ENCODE results near the gene BRD3OS.

The BRD3OS gene

DNA sequence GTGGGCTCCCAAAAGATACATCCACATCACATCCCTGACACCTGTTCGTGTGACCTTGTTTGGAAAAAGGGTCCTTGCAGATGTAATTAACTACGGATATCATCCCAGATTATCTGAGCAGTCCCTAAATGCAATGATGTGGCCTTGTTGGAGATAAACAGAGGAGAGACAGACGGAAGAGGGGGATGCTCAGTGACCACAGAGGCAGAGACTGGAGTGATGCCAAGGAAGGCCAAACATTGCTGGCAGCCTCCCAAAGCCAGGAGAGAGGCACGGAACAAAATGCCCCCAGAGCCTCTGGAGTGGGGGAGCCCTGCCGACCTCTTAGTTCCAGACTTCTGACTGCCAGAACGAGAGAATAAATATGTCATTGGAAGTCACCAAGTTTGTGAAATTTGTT lies 18.1 kb upstream of the BRD3OS start:
- DNase-seq, result no peak

DNA sequence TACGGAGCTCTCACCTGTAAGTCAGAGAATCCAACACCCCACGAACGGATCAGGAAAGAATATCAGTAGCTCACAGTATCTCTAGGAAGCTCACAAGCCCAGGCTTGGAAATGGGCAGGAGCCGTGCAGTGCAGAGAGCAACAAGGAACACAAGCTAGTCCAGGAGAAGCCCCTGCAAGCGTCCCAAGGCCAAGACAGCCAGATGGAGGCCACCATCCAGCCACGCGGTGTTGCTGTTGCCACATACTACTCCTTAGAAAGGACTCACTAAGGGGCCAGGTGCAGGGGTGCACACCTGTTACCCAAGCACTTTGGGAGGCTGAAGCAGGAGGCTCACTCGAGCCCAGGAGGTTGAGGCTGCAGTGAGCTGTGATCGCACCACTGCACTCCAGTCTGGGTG lies 17.7 kb upstream of the BRD3OS start:
- DNase-seq, result no peak

DNA sequence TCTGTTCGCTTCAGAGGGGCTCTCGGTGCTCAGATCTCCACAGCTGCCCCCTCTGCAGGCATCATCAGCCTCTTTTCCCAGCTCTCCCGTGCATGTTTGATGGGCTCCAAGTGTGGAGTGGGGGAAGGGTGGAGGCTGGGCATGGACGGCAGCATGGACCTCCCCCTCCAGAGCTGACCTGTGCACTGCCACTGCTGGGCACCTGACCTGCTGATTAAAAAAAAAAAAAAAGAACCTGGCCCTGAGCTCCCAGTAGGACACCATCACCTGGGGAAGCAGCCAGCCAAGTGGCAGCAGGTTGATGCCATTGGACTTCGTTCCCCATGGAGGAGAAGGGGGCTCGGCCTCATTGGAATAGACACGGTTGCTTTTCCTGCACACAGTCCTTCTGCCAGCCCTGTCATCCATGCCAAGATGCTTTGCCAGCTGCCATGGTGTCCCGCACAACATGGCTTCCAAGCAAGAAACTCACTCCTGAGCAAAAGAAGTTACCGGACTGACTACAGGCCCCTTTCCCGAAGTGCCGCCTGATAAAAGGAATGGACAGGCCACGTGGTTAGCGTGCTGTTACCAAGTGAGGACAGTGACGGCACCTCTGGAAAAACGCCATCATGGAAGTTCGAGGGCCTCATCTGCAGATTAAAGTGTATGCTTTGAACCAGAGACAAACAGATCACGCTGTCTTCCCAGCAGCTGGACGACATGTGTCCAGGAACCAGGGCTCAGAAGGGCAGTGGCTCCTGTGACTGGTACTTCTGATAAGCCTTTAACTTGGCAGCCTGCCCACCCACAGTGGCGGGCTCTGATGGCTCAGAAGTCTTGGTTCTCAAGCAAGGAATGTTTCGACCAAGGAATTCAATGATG lies 14.7 kb upstream of the BRD3OS start:
- no peak for DNase-seq

DNA sequence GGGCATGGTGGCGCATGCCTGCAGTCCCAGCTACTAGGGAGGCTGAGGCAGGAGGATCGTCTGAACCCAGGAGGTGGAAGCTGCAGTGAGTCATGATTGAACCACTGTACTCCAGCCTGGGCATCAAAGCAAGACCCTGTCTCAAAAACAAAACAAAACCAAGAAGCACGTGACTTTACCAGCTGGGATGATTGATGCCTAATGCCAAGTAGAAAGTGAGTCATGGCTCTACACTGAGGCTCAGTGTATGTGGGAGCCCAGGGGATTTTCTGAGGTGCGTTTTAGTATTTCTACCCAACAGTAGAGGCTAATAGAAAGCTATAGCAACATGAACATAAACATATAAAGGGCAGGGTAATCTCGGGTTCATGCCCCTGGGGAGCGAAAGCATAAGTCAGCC lies 13.9 kb upstream of the BRD3OS start:
- no peak for DNase-seq

DNA sequence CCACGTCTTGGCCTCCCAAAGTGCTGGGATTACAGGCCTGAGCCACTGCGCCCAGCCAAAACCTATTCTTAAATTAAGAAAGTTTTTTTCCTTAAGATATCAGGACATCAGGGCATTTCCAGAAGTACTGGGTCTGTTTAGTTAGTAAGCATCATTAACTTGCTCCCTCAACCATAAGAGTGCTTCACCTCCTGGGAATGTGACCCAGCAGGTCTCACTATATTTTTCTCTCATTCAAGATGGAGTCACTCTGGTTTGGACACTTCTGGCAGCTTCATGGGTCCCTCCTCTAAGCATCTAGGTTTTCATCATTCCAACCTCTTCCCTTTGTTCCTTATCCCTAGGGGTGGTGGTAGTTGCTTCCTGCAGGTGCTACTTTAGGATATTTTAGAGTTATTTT lies 10.3 kb upstream of the BRD3OS start:
- DNase-seq, result no peak

DNA sequence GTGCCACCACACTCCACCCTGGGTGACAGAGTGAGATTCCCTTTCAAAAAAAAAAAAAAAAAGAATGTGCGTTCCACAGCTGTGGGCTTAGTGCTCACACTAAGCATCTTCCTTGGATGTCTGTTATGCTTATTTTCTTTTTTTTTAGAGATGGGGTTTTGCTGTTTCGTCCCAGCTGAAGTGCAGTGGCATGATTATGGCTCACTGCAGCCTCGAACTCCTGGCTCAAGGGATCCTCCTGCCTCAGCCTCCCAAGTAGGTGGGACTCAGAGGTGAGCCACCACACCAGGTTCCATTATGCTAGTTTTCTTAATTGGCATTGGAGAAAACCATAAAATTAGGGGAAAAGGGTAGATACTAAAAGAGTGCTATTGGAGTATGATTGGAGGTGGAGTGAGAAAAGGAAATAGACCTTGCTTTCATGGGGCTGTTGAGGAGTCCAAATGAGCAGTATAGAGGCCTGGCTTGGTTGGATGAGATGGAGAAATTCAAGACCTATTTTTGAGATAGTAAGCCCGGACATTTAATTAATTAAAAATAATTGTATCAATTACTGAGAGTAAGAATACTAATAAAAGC lies 978 bp upstream of the BRD3OS start:
- DNase-seq, result no peak

DNA sequence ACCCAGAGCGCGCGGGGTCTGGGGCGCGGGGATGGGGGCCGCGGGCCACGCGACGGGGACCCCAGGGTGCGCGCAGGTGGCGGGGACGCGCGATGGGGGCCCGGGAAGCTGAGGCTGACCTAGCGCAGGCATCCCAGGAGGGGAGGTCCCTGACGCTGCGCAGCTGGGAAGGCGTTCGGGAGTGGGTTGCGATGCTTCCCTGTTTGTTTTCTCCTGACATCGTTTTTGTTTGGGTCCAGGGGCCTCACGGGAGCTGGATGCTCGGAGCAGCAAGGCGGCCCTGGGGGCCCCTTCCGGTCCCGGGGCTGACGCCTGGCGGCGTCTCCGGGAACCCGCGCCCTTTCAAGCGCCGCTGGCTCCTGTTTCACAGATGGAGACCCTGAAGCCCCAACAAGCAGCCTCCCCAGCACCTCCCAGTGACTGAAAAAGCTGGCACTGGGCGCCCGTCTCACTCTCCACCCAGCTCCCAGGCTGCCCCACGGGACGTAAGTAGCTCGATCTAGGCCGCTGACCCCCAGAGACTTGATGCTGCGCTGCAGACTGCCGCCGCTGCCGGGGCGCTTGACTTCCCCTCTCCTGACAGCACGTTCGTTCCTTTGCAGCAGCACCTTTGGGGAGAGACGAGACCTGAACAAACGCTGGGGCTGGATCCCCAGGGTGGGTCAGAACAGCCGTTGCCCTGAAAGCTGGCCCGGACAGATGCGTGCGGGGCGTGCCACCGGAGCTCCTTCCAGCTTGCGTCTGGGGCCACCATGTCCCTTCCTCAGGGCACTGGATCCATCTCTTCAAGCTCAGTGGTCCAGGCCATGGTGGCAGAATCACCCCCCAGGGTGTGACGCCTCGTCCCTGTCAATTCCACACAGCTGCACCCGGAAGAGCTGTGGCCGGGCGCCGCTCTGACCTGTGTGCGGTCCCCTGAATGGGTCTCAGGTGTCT lies 593 bp downstream of the BRD3OS start:
- no peak for DNase-seq

DNA sequence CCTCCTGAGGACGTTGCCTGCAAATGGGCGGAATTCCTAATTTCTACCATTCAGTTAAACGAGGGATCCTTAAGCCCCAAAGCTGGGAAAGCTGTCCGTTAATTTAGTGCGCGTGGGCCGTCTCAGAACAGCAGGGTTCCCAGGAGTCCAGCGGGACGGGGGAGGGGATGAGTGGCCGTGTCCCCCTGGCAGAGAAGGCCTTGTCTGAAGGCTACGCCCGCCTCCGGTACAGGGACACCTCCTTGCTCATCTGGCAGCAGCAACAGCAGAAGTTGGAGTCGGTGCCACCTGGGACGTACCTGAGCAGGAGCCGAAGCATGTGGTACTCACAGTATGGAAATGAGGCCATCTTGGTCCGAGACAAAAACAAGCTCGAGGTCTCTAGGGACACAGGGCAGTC lies 1.3 kb downstream of the BRD3OS start:
- DNase-seq, result no peak

DNA sequence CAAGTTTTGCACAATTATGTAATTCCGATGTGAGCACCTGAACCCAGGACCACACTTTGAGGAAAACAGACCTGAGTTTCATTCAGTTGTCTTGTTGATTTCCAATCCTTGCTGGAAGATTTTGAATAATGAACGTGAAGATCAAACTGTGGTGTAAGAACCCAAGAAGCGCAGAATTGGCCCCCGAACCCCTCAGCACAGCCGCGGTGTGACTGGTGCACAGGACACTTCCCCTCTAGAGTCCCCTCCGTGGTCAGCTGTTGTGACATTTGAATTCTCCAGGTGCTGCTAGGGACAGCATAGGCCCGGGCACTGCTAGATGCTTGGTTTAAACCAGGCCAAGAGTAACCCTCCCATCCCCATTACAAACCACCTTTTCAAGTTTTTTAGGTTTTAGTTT lies 1.7 kb downstream of the BRD3OS start:
- DNase-seq, result no peak

DNA sequence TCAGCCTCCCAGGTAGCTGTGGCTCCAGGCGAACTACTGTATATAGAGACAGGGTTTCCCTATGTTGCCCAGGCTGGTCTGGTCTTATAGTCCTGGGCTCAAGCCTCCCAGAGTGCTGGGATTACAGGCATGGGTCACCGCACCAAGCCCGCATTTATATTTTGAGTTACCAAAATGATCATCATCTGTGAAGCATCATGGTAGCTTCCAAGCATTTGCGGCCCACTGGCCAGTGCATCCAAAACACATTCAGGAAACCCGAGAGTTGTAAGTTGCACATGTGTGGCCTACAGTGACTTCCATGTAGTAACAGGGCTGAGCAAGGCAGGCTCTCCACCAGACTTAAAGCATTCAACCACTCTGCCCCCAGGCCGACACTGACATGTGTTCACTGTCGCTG lies 2.3 kb downstream of the BRD3OS start:
- no peak for DNase-seq

DNA sequence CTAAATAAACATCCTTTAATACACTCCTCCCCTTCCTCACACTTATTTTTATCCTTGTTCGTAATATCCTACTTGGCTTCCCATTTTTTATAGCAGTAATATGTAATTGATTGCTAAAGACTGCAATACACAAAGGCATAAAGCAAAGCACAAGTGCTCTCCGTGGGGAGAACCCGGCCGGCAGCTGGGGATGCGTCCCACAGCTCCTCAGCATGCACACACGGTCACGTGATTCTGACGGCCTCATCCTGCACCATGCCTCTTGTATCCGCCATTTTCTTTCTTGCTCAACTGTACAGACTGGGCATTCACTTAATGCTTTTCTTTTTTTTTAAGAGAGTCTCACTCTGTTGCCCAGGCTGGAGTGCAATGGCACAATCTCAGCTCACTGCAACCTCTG lies 2.8 kb downstream of the BRD3OS start:
- no peak for DNase-seq

DNA sequence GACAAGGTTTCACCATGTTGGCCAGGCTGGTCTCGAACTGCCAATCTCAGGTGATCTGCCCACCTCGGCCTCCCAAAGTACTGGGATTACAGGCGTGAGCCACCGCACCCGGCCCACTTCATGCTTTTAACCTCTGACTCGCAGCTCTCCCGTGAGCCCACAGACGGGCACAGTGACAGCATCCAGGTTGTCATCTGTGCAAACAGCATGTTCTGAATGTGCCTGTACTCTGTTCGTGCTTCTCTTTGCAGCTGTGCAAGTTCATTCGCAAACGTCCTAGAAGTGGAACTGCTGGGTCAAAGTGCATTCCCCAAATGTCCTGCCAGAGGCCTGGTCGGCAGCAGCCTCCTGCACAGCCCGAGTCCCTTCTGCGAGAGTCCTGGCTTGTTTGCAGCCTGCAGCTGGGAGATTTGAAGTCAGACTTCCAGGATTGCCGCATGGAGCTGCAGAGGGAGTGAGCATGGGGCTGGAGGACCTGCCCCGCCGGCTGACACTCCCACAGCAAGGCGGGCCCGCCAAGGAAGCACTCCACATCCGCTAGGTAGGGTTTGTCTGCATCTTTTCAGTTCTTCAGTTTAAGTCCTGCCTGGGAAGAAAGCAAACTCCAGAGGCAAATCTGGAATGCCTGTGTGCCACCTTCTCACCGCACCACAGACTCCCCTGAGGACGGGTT lies 3.4 kb downstream of the BRD3OS start:
- DNase-seq, result no peak

DNA sequence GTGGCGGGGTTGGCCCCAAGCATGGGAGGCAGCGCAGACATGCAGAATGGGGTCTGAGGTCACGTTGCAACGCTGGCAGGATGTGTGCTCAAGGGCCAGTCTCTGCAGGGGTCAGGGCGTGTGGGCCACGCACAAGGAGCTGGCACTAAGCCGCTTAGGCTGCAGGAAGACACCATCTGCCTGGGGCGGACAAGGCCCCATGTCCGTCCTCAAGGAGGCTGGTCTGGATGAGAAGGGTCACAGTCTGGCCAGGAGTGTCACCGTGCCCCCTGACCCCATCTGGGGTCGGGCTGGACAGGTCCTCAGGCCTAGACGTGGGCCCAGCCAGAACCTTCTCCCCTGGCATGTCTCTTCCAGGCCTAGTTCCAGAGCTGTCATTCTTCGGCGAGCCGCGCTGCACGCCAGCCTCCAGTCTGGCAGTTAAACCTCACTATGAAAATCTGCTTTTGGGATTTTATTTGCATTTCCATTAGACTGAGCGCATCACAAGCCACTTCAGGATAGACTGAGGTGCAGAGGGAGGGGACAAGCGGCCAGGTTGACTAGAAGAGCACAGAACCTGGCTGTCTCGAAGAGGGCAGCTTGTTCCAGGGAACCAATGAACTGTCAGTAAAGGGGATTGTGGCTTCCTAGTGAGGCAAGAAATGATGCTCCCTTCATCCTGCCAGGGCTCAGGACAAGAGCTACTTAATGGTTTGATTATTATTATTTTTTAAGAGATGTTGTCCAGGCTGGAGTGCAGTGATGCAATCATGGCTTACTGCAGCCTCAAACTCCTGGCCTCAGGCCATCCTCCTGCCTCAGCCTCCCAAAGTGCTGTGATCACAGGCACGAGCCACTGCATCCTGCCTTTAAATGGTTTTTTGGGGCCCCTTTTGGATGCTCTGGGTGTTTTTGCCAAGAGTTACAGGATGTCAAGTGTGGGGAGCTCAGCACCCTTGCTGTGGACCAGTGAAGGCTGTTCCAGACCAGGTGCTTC lies 4.3 kb downstream of the BRD3OS start:
- DNase-seq, result no peak

DNA sequence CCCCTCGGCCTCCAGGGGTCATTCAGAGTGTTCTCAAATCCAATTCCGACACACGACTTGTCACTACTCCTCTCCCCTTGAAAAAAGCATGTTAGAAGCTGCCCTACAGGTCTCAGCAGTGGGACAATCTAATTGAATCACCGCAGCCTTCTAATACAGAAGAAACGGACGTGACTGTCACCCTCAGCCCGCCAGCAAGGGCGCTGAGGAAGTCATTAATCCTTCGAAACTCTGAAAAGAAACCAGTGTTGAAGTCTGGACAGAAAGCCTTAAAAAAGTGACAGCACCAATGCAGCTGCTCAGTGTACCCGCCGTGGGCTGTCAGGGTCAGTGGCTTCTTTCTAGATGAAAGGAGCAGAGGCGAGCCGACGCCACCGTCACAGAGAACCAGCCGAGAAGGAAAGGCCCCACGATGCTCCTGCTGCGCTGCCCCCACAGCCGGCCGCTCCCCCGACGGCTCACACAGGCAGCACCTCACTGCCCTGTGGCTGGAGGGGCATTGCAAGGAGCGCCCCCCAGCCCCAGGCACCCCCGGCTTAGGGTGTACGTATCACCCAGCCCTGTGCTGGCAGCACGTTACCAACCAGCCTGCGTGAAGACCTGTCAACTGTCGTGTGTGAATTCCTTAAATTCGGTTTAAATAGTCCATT lies 5.7 kb downstream of the BRD3OS start:
- DNase-seq, result no peak

DNA sequence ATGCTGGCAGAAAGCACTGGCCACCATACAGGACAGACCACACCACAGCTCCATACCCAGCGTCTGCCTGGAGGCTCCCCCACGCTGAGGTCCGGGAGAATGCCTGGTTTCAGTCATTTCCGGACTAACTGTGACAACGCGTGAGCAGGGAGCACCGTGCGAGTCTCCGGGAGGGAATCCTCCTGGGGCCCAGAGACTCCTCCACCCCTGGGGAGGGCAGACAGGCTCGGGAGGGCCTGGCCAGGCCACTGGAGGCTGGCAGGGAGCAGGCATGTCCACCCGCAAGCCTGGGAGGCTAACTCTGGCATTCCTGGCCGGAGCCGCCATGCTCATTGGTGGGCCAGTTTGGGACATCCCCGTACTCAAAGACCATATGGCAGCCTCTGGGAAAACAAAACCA lies 6.5 kb downstream of the BRD3OS start:
- DNase-seq, result no peak

DNA sequence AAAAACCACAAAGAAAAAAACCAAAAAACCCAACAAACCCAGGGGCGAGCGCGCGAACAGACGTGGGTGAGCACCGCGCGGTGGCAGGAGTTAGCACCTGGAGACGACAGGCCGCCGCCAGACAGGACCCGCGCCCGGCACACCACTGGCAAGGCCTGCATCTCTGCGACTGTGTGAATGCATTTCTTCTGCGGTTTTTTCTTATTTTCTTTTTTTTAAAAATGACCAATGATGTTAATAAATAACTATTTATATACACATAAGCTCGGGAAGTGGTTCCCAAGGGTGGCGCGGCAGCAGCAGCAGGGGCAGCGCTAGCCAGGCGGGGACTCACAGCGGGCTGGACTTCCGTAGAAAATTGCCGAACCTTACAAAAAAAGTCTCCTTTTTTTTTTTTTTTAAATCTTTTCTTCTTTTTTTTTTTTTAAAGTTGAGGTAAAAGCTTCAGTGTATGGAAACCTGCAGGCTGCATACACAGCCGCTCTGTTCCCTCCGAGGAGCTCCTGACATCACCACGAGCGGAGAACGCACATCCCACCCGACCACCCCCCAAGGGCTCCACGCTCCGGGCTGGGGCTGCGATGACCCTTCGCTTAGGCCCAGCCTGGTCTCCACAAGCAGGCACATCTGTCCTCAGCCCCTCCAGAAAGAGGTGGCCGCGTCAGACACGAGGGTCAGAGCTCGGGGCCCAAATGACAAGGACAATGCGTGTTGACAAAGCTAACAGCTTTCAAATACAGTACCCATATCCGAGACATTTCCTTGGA lies 7.4 kb downstream of the BRD3OS start:
- no peak for DNase-seq

DNA sequence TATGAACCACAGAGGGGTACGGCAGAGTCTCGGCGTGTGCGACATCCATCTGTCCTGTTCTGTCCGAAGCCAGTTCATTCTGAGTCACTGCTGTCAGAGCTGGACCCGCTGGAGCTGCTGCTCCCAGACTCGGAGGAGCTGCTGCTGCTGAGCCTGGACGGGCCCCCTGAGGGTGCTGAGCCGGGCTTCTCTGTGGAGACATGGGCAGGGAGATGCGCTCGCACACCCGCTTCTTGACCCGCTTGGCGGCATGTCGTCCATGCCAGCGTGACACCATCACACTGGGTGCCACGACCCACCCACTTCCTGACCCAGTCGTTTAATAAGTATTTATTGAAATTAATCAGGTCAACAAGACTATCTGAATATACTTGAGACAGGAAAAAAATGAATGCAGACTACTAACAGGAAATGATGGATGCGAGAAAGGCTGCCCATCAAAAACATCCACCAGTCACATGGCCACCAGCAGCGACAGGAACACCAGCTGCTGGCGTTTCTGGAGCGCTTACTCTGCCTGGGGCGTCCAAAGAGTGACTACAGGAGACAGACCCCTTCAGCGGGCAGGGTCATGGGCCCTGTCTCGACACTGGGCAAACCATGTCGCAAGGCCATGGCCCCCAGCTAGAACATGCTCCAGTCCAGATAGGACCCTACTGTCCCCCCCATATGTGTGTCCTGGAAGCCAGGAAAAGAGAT lies 8.4 kb downstream of the BRD3OS start:
- DNase-seq, result no peak

DNA sequence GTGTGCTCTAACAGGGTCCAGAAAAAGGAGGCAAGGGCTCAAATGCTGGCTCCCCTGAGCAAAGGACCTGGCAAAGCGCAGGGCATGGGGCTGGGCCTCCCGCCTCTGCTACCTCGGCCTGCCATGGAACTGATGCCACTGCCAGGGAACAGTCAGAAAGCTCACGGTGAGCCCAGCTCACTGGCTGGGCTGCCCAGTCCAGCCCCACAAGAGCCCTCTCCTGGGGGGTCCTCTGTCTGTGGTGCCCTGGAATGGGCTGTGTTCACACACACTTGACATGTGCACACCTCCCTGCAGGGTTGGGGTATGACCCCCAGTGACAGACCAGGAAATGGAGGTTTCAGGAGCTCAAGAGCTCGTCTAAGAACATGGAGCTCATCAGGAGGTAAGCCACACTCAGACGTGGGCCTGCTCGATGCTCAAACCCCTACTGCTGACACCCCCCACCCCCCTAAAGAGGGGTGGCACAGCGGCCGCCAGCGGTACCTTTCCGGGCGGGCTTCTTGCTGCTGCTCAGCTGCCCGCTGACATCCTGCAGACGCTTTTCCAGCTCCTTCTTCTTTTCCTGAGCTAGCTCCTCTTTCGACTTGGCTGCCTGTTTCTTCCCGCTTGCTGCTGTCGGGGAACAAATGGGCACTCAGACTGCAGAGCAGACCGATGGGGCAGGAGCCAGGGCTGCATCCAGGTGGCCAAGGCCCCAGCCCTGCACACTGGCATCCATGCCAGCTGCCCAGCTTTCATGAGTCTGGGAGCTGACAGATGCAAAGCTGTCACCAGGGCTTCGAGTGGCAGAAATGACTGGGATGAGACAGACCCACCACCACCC lies 9.1 kb downstream of the BRD3OS start:
- no peak for DNase-seq
